HL-60 (cell line): Measurements from ENCODE around the gene CMYA5.

Experiments used
- GABPA ChIP-seq: IDR thresholded peaks from 2 replicates; pipeline ENCODE4 v1.6.1; 2012; ENCODE audit warnings: low read depth
- TF ChIP-seq, protein P1 (sequence below): IDR thresholded peaks from one replicate; pipeline ENCODE4 v1.5.1; 2011; ENCODE audit warnings: low read length, control low read depth, inconsistent platforms; ENCODE audit not compliant: insufficient read depth

DNA sequence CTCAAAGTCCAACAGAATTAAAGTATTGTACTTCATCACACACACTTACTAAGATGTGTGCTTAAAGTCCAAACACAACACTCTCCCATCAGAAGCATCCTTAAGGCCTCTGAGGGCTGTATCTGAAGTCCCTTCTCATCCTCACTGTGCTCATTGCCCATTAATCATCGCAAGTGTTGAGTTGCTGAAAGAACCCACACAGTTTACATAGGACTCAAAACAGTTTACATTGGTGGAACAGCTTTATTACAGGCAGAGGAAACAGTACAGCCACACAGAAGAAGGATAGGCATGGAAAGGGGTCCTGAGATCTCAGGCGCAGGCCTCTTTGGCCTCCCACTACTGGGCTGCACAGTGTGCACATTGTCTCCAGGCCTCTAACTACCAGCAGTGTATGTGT is 113.4 kb downstream of the CMYA5 start:
- TF ChIP-seq, protein P1, sequence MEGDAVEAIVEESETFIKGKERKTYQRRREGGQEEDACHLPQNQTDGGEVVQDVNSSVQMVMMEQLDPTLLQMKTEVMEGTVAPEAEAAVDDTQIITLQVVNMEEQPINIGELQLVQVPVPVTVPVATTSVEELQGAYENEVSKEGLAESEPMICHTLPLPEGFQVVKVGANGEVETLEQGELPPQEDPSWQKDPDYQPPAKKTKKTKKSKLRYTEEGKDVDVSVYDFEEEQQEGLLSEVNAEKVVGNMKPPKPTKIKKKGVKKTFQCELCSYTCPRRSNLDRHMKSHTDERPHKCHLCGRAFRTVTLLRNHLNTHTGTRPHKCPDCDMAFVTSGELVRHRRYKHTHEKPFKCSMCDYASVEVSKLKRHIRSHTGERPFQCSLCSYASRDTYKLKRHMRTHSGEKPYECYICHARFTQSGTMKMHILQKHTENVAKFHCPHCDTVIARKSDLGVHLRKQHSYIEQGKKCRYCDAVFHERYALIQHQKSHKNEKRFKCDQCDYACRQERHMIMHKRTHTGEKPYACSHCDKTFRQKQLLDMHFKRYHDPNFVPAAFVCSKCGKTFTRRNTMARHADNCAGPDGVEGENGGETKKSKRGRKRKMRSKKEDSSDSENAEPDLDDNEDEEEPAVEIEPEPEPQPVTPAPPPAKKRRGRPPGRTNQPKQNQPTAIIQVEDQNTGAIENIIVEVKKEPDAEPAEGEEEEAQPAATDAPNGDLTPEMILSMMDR, result no peak
- TF ChIP-seq GABPA, result no peak
